ENCODE data around the gene RRP15. TPM values are rescaled to one million over a fixed set of nuclear protein-coding genes. Genes with fewer than 3 reads are reported as not detected.

The RRP15 gene
- total RNA-seq, 6 donors from 2014 or later, result 1.0 to 16.9 (median 11.6) TPM

DNA sequence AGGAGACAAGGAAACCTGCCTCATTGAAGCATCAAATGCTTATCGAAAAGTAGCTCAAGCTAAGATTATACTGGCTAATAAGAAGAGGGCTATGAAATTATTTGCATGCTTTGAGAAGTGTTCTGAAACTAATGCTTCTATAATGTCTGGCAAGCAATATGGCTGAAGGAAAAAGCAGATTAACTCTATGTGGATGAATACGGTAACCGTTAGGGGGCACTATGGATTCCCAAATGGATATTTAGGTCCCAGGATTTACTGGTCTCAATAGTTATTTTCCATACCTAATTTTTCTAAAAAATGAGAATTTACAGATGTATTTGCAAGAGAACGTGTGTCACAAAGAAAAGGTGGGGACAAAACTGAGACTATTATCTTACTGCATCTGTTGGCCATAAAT, 34.6 kb upstream of the RRP15 start:
- ATAC-seq (ENCODE audit: low FRiP score in 2 of 2) (no peak), DNase-seq (no peak)
- H3K27me3 ChIP-seq, result no peaks in the 10 kb centered on the region
- H3K4me3 ChIP-seq, result no peak overlapping the region
- no peaks in the 10 kb centered on the region for H3K36me3 ChIP-seq
- H3K9me3 ChIP-seq, result no peaks in the 10 kb centered on the region
- WGBS, 2 donors, result 80 to 85% methylated on average over 4 of the region's 4 CpGs
- TF ChIP-seq POLR2AphosphoS5 (IDR thresholded peaks at IDR 0.05) (no peak), POLR2A (IDR thresholded peaks at IDR 0.05) (no peak), EP300 (IDR thresholded peaks at IDR 0.05) (no peak)
- TF ChIP-seq, protein P1, sequence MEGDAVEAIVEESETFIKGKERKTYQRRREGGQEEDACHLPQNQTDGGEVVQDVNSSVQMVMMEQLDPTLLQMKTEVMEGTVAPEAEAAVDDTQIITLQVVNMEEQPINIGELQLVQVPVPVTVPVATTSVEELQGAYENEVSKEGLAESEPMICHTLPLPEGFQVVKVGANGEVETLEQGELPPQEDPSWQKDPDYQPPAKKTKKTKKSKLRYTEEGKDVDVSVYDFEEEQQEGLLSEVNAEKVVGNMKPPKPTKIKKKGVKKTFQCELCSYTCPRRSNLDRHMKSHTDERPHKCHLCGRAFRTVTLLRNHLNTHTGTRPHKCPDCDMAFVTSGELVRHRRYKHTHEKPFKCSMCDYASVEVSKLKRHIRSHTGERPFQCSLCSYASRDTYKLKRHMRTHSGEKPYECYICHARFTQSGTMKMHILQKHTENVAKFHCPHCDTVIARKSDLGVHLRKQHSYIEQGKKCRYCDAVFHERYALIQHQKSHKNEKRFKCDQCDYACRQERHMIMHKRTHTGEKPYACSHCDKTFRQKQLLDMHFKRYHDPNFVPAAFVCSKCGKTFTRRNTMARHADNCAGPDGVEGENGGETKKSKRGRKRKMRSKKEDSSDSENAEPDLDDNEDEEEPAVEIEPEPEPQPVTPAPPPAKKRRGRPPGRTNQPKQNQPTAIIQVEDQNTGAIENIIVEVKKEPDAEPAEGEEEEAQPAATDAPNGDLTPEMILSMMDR (IDR thresholded peaks at IDR 0.05), result no peak
- H3K27ac ChIP-seq, result no peak overlapping the region
- no peaks in the 10 kb centered on the region for H3K4me1 ChIP-seq

DNA sequence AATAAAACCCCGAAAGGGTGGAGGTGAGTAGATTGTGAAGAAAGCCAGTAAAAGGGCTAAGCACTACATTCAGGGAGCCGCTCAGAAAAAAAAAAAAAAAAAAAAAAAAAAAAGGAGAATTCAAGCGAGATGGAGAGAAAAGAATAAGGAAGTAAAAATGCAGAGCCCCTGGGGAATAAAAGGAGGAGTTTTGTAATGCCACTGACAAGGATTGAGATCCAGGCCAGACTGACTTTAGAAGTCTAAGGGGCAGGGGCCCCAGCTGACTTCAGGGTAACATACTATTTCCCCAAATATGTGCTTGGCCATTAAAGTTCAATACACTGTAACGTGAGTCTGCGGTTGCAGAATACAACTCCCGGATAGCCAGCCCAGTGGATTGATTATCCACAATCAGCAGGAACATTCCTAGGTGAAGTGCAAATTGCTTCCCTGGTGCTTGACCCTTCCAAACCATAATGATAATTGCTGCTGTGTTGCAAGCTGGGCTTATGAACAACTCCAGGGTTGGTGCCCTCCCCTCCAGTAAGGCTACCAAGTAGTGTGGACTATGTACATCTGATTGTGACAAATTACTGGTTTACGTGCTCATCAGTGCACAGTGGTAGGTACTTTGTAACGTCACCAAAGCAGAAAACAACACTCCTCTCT, 30.7 kb upstream of the RRP15 start:
- DNase-seq (no peak), ATAC-seq (ENCODE audit: low FRiP score in 2 of 2) (no peak)
- H3K36me3 ChIP-seq, result no peaks in the 10 kb centered on the region
- H3K4me1 ChIP-seq, result no peaks in the 10 kb centered on the region
- TF ChIP-seq POLR2A (IDR thresholded peaks at IDR 0.05), result no peak
- TF ChIP-seq EP300 (IDR thresholded peaks at IDR 0.05), result no peak
- TF ChIP-seq, protein P1 (IDR thresholded peaks at IDR 0.05), result no peak
- no peak for TF ChIP-seq POLR2AphosphoS5 (IDR thresholded peaks at IDR 0.05)
- no peaks in the 10 kb centered on the region for H3K27me3 ChIP-seq
- H3K9me3 ChIP-seq, result peaks cover 0 to 3% (median 0%) of the 10 kb centered on the region in 4 donors
- no peak overlapping the region for H3K27ac ChIP-seq
- WGBS, 2 donors, result 68 to 77% methylated on average over 8 of the region's 8 CpGs
- H3K4me3 ChIP-seq, result no peak overlapping the region

DNA sequence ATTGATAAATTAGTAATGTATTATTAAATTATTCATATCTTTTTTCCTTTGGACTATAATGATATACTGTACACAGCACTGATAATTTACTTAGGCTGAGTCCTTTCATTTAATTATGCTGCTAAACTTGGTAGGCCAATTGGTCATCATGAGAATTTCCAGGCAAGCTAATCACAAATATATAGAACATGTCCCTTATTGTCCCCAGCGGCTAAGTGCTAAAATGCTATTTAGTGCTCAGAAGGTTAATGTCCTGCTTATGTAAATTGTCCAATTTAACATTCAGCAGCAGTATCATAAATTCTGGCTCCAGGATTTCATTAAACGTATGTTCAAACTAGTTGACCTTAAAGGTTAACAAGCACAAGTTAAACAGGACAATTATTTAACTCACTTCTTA, 30.0 kb upstream of the RRP15 start:
- no peak for DNase-seq
- H3K9me3 ChIP-seq, result peaks cover 0 to 7% (median 1%) of the 10 kb centered on the region in 4 donors
- 54 to 73% methylated on average over 2 of the region's 2 CpGs for WGBS, 2 donors
- no peaks in the 10 kb centered on the region for H3K36me3 ChIP-seq
- no peak overlapping the region for H3K27ac ChIP-seq
- TF ChIP-seq EP300 (IDR thresholded peaks at IDR 0.05), result no peak
- no peak for TF ChIP-seq POLR2A (IDR thresholded peaks at IDR 0.05)
- TF ChIP-seq, protein P1 (IDR thresholded peaks at IDR 0.05), result no peak
- TF ChIP-seq POLR2AphosphoS5 (IDR thresholded peaks at IDR 0.05), result no peak
- no peak overlapping the region for H3K4me3 ChIP-seq
- H3K27me3 ChIP-seq, result no peaks in the 10 kb centered on the region
- no peak for ATAC-seq (ENCODE audit: low FRiP score in 2 of 2)
- H3K4me1 ChIP-seq, result no peaks in the 10 kb centered on the region

DNA sequence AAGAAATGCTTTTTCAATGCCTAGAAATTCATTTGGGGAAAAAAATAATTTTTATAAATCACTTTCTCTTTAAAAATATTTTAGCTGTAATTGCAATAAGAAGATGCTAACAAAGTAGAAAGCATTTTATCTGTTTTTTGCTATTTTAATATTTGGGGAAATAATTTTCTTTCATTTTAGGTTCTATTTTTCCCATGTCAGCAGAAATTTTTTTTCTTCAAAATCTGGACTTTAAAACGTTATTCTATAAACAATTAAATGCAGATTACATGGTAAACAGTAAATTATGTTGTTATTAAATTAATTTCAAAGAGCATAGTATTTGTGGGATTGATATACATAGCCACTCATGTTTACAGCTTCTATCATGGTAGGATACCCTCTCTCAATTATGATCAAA, 27.7 kb upstream of the RRP15 start:
- no peaks in the 10 kb centered on the region for H3K27me3 ChIP-seq
- H3K9me3 ChIP-seq, result peaks cover 0 to 7% (median 1%) of the 10 kb centered on the region in 4 donors
- H3K4me3 ChIP-seq, result no peak overlapping the region
- H3K27ac ChIP-seq, result no peak overlapping the region
- TF ChIP-seq, protein P1 (IDR thresholded peaks at IDR 0.05), result no peak
- TF ChIP-seq POLR2AphosphoS5 (IDR thresholded peaks at IDR 0.05), result no peak
- TF ChIP-seq POLR2A (IDR thresholded peaks at IDR 0.05), result no peak
- no peak for TF ChIP-seq EP300 (IDR thresholded peaks at IDR 0.05)
- H3K36me3 ChIP-seq, result no peaks in the 10 kb centered on the region
- ATAC-seq (ENCODE audit: low FRiP score in 2 of 2) (no peak), DNase-seq (no peak)
- WGBS, 2 donors, result 12 to 17% methylated on average over 1 of the region's 1 CpG
- no peaks in the 10 kb centered on the region for H3K4me1 ChIP-seq

DNA sequence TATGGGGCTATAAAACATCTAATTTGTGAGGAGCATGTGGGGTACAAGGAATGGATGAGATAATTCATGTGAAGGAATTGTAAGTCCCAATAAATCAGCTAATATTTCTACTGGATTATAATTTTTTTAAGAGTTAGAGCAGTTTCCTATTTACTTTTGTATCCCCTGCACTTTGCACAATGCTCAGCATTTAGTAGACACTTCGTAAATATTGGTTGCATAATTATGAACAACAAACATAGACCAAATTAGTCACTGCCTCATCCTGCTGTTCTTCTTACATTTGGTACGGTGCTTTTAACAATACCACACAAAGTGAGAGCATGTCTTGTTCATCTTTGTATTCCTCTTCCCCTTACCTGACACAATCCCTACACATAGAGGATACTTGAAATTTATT, 27.1 kb upstream of the RRP15 start:
- Histone ChIP-seq H3K27ac (no peak overlapping the region), H3K4me1 (no peaks in the 10 kb centered on the region), H3K36me3 (no peaks in the 10 kb centered on the region), H3K4me3 (no peak overlapping the region), H3K9me3 (peaks cover 0 to 7% (median 1%) of the 10 kb centered on the region in 4 donors), H3K27me3 (no peaks in the 10 kb centered on the region)
- no peak for TF ChIP-seq EP300 (IDR thresholded peaks at IDR 0.05)
- no peak for TF ChIP-seq POLR2A (IDR thresholded peaks at IDR 0.05)
- no peak for TF ChIP-seq POLR2AphosphoS5 (IDR thresholded peaks at IDR 0.05)
- TF ChIP-seq, protein P1 (IDR thresholded peaks at IDR 0.05), result no peak
- no peak for DNase-seq
- no peak for ATAC-seq (ENCODE audit: low FRiP score in 2 of 2)
- 71 to 79% methylated on average over 2 of the region's 2 CpGs for WGBS, 2 donors
